ENCODE results near the gene CYTH2.

The CYTH2 gene

GRCh38 chr19:48444129-48444935 is 24.8 kb upstream of the CYTH2 start:
- TF ChIP-seq SP1 (IDR thresholded peaks at IDR 0.05): no peak
- no peak for TF ChIP-seq FOXK2 (IDR thresholded peaks at IDR 0.05)
- no peak for DNase-seq (ENCODE audit: extremely low spot score)
- CTCF ChIA-PET: interaction anchor here (2.5 kb wide), 1 partner anchor 53 kb away, joined by 6 read pairs; the partner anchor contains the start of gene KDELR1
- POLR2A ChIA-PET: interaction anchor here (0.8 to 2.5 kb wide), 8 partner anchors 16 to 81 kb away, joined by 3 to 17 read pairs (median 4); partner anchors contain the start of genes GRIN2D, SYNGR4 and TMEM143

- ChIA-PET CTCF (interaction anchor here (2.5 kb wide), 1 partner anchor 54 kb away, joined by 6 read pairs; the partner anchor contains the start of gene KDELR1), POLR2A (interaction anchor here (0.8 to 2.5 kb wide), 9 partner anchors 9 to 81 kb away, joined by 3 to 17 read pairs (median 3); partner anchors contain the start of genes GRIN2D, SYNGR4 and TMEM143)
- TF ChIP-seq FOXK2 (IDR thresholded peaks at IDR 0.05) (no peak), PKNOX1 (IDR thresholded peaks at IDR 0.05) (no peak), BHLHE40 (IDR thresholded peaks at IDR 0.05; ENCODE audit: borderline replicate concordance) (no peak), FOXA1 (IDR thresholded peaks at IDR 0.05) (no peak), ARNT (IDR thresholded peaks at IDR 0.05) (no peak), NFRKB (IDR thresholded peaks at IDR 0.05) (no peak), ZNF384 (IDR thresholded peaks at IDR 0.05) (no peak), TARDBP (IDR thresholded peaks at IDR 0.05) (no peak)
- no peak for DNase-seq (ENCODE audit: extremely low spot score)
Observed at GRCh38 chr19:48444936-48445200, 24.3 kb upstream of the CYTH2 start.

GRCh38 chr19:48445256-48445605 is 23.9 kb upstream of the CYTH2 start:
- DNase-seq (ENCODE audit: extremely low spot score): peak; percentile 63
- POLR2A ChIA-PET: interaction anchor here (0.8 to 2.5 kb wide), 11 partner anchors 8 to 82 kb away, joined by 3 to 17 read pairs (median 3); partner anchors contain the start of genes GRIN2D, SYNGR4 and TMEM143
- CTCF ChIA-PET: interaction anchor here (2.5 kb wide), 1 partner anchor 54 kb away, joined by 6 read pairs; the partner anchor contains the start of gene KDELR1
- no peak for TF ChIP-seq ZNF384 (IDR thresholded peaks at IDR 0.05)
- TF ChIP-seq SP1 (IDR thresholded peaks at IDR 0.05): no peak
- no peak for TF ChIP-seq TARDBP (IDR thresholded peaks at IDR 0.05)
- TF ChIP-seq ARNT (IDR thresholded peaks at IDR 0.05): no peak
- no peak for TF ChIP-seq SUZ12 (IDR thresholded peaks at IDR 0.05)
- no peak for TF ChIP-seq HDGF (IDR thresholded peaks at IDR 0.05; ENCODE audit: borderline replicate concordance)
- TF ChIP-seq FOXM1 (IDR thresholded peaks at IDR 0.05; ENCODE audit: borderline replicate concordance): no peak
- no peak for TF ChIP-seq L3MBTL2 (conservative IDR thresholded peaks at IDR 0.05)
- TF ChIP-seq FOXA1 (IDR thresholded peaks at IDR 0.05): no peak
- no peak for TF ChIP-seq CTBP1 (IDR thresholded peaks at IDR 0.05; ENCODE audit: borderline replicate concordance)
- TF ChIP-seq PKNOX1 (IDR thresholded peaks at IDR 0.05): no peak
- no peak for TF ChIP-seq FOXK2 (IDR thresholded peaks at IDR 0.05)
- TF ChIP-seq NFRKB (IDR thresholded peaks at IDR 0.05): no peak

- no peak for TF ChIP-seq BHLHE40 (IDR thresholded peaks at IDR 0.05; ENCODE audit: borderline replicate concordance)
- TF ChIP-seq CTBP1 (IDR thresholded peaks at IDR 0.05; ENCODE audit: borderline replicate concordance): no peak
- no peak for TF ChIP-seq ZNF384 (IDR thresholded peaks at IDR 0.05)
- TF ChIP-seq FOXA1 (IDR thresholded peaks at IDR 0.05): no peak
- no peak; the same call in 1 of the 2 replicates for TF ChIP-seq FOXK2 (IDR thresholded peaks at IDR 0.05)
- peak; percentile 58; the same call in 1 of the 2 replicates for TF ChIP-seq NFRKB (IDR thresholded peaks at IDR 0.05)
- TF ChIP-seq HDGF (IDR thresholded peaks at IDR 0.05; ENCODE audit: borderline replicate concordance): no peak
- no peak for TF ChIP-seq LEF1 (IDR thresholded peaks at IDR 0.05; ENCODE audit: borderline replicate concordance)
- TF ChIP-seq SUZ12 (IDR thresholded peaks at IDR 0.05): no peak
- TF ChIP-seq ARNT (IDR thresholded peaks at IDR 0.05): no peak
- no peak for TF ChIP-seq PKNOX1 (IDR thresholded peaks at IDR 0.05)
- no peak for TF ChIP-seq TARDBP (IDR thresholded peaks at IDR 0.05)
- no peak for TF ChIP-seq SP1 (IDR thresholded peaks at IDR 0.05)
- TF ChIP-seq FOXM1 (IDR thresholded peaks at IDR 0.05; ENCODE audit: borderline replicate concordance): no peak
- TF ChIP-seq ELF4 (IDR thresholded peaks at IDR 0.05): peak; percentile 94
- peak; percentile 85 for TF ChIP-seq L3MBTL2 (conservative IDR thresholded peaks at IDR 0.05)
- ChIA-PET POLR2A (interaction anchor here (0.6 to 2.5 kb wide), 20 partner anchors 8 to 123 kb away, joined by 3 to 17 read pairs (median 4); partner anchors contain the start of genes GRIN2D, KDELR1, SYNGR4 and TMEM143), CTCF (interaction anchor here (2.5 kb wide), 1 partner anchor 55 kb away, joined by 6 read pairs; the partner anchor contains the start of gene KDELR1)
- peak; percentile 93 for DNase-seq (ENCODE audit: extremely low spot score)
Observed at GRCh38 chr19:48445606-48446481, 23.3 kb upstream of the CYTH2 start, which contains the start of gene GRWD1. Gene GRWD1 (plus strand): TSS chr19:48445983. CDS start chr19:48446006, 23 bp downstream.

- ChIA-PET CTCF (interaction anchor here (2.5 kb wide), 1 partner anchor 55 kb away, joined by 6 read pairs; the partner anchor contains the start of gene KDELR1), POLR2A (interaction anchor here (0.6 to 2.5 kb wide), 11 partner anchors 12 to 124 kb away, joined by 3 to 17 read pairs (median 4); partner anchors contain the start of genes GRIN2D, KDELR1, SYNGR4 and TMEM143)
- no peak for DNase-seq (ENCODE audit: extremely low spot score)
- TF ChIP-seq NFRKB (IDR thresholded peaks at IDR 0.05): no peak
- TF ChIP-seq ZNF384 (IDR thresholded peaks at IDR 0.05): no peak
- TF ChIP-seq HDGF (IDR thresholded peaks at IDR 0.05; ENCODE audit: borderline replicate concordance): no peak
- no peak for TF ChIP-seq TARDBP (IDR thresholded peaks at IDR 0.05)
- no peak for TF ChIP-seq FOXA1 (IDR thresholded peaks at IDR 0.05)
Observed at GRCh38 chr19:48446579-48446978, 22.6 kb upstream of the CYTH2 start.

All from HEK293T (cell line).